ENCODE results near the gene MAT1A.

GRCh38 chr10:80268266-80268665, 21.2 kb downstream of the MAT1A start:
- TF ChIP-seq POLR2A (IDR thresholded peaks at IDR 0.05), result no peak
- no peak for TF ChIP-seq CTCF (IDR thresholded peaks at IDR 0.05 in 8 of 11, conservative IDR thresholded peaks at IDR 0.05 in 3 of 11)
